ENCODE data around the gene FBXO11.

- TF ChIP-seq CTCF (IDR thresholded peaks at IDR 0.05) (no peak), POLR2A (IDR thresholded peaks at IDR 0.05) (no peak)
Measured at GRCh38 chr2:47843407-47843806, 62.9 kb downstream of the FBXO11 start.

Data from tibial nerve (tissue), 3 donors.